CD14-positive monocyte (primary cell): Measurements from ENCODE around the gene MAL. TPM values are rescaled to one million over a fixed set of nuclear protein-coding genes. Genes with fewer than 3 reads are reported as not detected.

Experiments
- DNase-seq, 3 donors: peaks; one replicate each; pipeline ENCODE4 v3.0.0-alpha.2; 2011 to 2022
- H2AFZ ChIP-seq: 2 replicates; pipeline ENCODE4 v1.6.0; 2012; ENCODE audit warnings: mild to moderate bottlenecking, low read depth, low read length, inconsistent platforms; ENCODE audit not compliant: insufficient read depth, poor library complexity, severe bottlenecking
- H3K27ac ChIP-seq, 2 donors: 1 replicate in 1 of 2; 2 replicates in 1 of 2; pipeline ENCODE4 v1.5.1; 2012 to 2013; ENCODE audit warnings: low read length in 2 of 2, control low read depth in 1 of 2, inconsistent platforms in 1 of 2, low read depth in 1 of 2, mild to moderate bottlenecking in 1 of 2
- H3K27me3 ChIP-seq, 2 donors: one replicate each; pipeline versions ENCODE4 v1.6.0 to v1.6.1; 2011 to 2013; ENCODE audit warnings: low read length in 2 of 2; ENCODE audit not compliant: control insufficient read depth in 2 of 2, insufficient read depth in 2 of 2
- H3K36me3 ChIP-seq, 2 donors: replicated peaks in 1 of 2; 1 replicate in 1 of 2; 2 replicates in 1 of 2; pipeline versions ENCODE4 v1.5.1 to v1.6.1; 2012 to 2013; ENCODE audit warnings: low read length in 2 of 2, control low read depth in 1 of 2, inconsistent platforms in 1 of 2, mild to moderate bottlenecking in 1 of 2; ENCODE audit not compliant: insufficient read depth in 2 of 2, control insufficient read depth in 1 of 2
- H3K4me1 ChIP-seq, 2 donors: 1 replicate in 1 of 2; 2 replicates in 1 of 2; pipeline versions ENCODE4 v1.5.1 to v1.6.1; 2012 to 2013; ENCODE audit warnings: low read length in 2 of 2, control low read depth in 1 of 2, inconsistent platforms in 1 of 2, mild to moderate bottlenecking in 1 of 2, moderate library complexity in 1 of 2; ENCODE audit not compliant: insufficient read depth in 2 of 2, control insufficient read depth in 1 of 2
- H3K4me2 ChIP-seq: replicated peaks from 2 replicates; pipeline ENCODE3; 2012; ENCODE audit warnings: low read length, moderate library complexity, mild to moderate bottlenecking; ENCODE audit not compliant: poor library complexity, severe bottlenecking; ENCODE audit errors: extremely low read depth
- H3K4me3 ChIP-seq, 3 experiments: fragments of 200-600 bp in 1 of 3; sonication (generic) in 1 of 3; replicated peaks in 1 of 3; 1 replicate in 2 of 3; 2 replicates in 1 of 3; pipeline ENCODE4 v1.5.1; 2011 to 2013; ENCODE audit warnings: low read length in 3 of 3, mild to moderate bottlenecking in 3 of 3, control low read depth in 2 of 3, low read depth in 2 of 3, inconsistent platforms in 1 of 3, moderate library complexity in 1 of 3
- H3K79me2 ChIP-seq: 2 replicates; pipeline ENCODE4 v1.6.0; 2012; ENCODE audit warnings: mild to moderate bottlenecking, control low read depth, inconsistent platforms, low read length, moderate library complexity; ENCODE audit not compliant: insufficient read depth
- H3K9ac ChIP-seq: 2 replicates; pipeline ENCODE4 v1.6.0; 2017; ENCODE audit warnings: low read length, mild to moderate bottlenecking; ENCODE audit not compliant: insufficient read depth, poor library complexity, severe bottlenecking
- H3K9me3 ChIP-seq, 2 donors: replicated peaks in 1 of 2; 1 replicate in 1 of 2; 2 replicates in 1 of 2; pipeline versions ENCODE4 v1.5.1 to v1.6.1; 2012 to 2013; ENCODE audit warnings: low read length in 2 of 2, control low read depth in 1 of 2; ENCODE audit not compliant: control insufficient read depth in 1 of 2, insufficient read depth in 1 of 2
- H4K20me1 ChIP-seq: 2 replicates; pipeline ENCODE4 v1.6.0; 2012; ENCODE audit warnings: mild to moderate bottlenecking, low read length, control low read depth, moderate library complexity; ENCODE audit not compliant: insufficient read depth
- H3K27ac Mint-ChIP-seq, 7 donors: one replicate each; pipeline ENCODE4 v1.8.0; 2020; ENCODE audit warnings: mild to moderate bottlenecking in 7 of 7, mixed read lengths in 7 of 7, moderate library complexity in 6 of 7, inconsistent platforms in 2 of 7
- H3K27me3 Mint-ChIP-seq, 3 donors: one replicate each; pipeline ENCODE4 v1.8.0; 2021 to 2022; ENCODE audit warnings: low read depth in 3 of 3, mild to moderate bottlenecking in 3 of 3, mixed read lengths in 3 of 3, moderate library complexity in 3 of 3, inconsistent platforms in 1 of 3
- H3K36me3 Mint-ChIP-seq, 2 donors: one replicate each; pipeline ENCODE4 v1.8.0; 2020; ENCODE audit warnings: mixed read lengths in 2 of 2, inconsistent platforms in 1 of 2, mild to moderate bottlenecking in 1 of 2
- H3K4me1 Mint-ChIP-seq: one replicate; pipeline ENCODE4 v1.8.0; 2020; ENCODE audit warnings: mild to moderate bottlenecking, mixed read lengths
- H3K4me3 Mint-ChIP-seq, 2 donors: one replicate each; pipeline ENCODE4 v1.8.0; 2020; ENCODE audit warnings: mild to moderate bottlenecking in 2 of 2, mixed read lengths in 2 of 2, moderate library complexity in 1 of 2
- H3K9me3 Mint-ChIP-seq, 7 donors: one replicate each; pipeline ENCODE4 v1.8.0; 2020 to 2022; ENCODE audit warnings: mixed read lengths in 7 of 7, mild to moderate bottlenecking in 6 of 7, moderate library complexity in 6 of 7, inconsistent platforms in 2 of 7
- CTCF ChIP-seq: fragments of 200-600 bp; IDR thresholded peaks from one replicate; pipeline ENCODE4 v1.8.0; 2022; ENCODE audit warnings: antibody characterized with exemption, mild to moderate bottlenecking
- WGBS: methylation state at CpG from one replicate; pipeline ENCODE4 v1.1.5; 2013; ENCODE audit warnings: missing lambda C conversion rate; ENCODE audit not compliant: insufficient coverage; 5-methylcytosine and 5-hydroxymethylcytosine counted together
- intact Hi-C, 2 donors: fragments of 100-400 bp; cut with micrococcal nuclease; formaldehyde crosslinking; loops; one replicate each; pipeline versions ENCODE4 v1.15.0 to v1.15.1; 2023
- polyA plus RNA-seq, 3 donors: library from polyadenylated mRNA; depleted of rRNA in 1 of 3; unstranded in 2 of 3; stranded (reverse) in 1 of 3; fragments of 300-500 nt in 2 of 3; fragments of >200 nt in 1 of 3; fragmentation: Illumina TruSeq in 2 of 3; gene quantifications; 1 replicate in 2 of 3; 2 replicates in 1 of 3; pipeline ENCODE4 v1.2.3, GENCODE V29; 2012 to 2021

The MAL gene
- polyA plus RNA-seq, 3 donors: 0.39 to 0.48 TPM; not detected in 1

GRCh38 chr2:95017836-95018235, 7.7 kb upstream of the MAL start:
- Mint-ChIP-seq H3K27ac (no peak overlapping the region), H3K9me3 (no peaks in the 10 kb centered on the region), H3K27me3 (peaks cover 1 to 9% (median 8%) of the 10 kb centered on the region in 3 donors), H3K4me1 (peaks cover 2% of the 10 kb centered on the region), H3K36me3 (no peaks in the 10 kb centered on the region), H3K4me3 (no peak overlapping the region)
- Histone ChIP-seq H3K79me2 (no peaks in the 10 kb centered on the region), H3K9me3 (no peaks in the 10 kb centered on the region), H4K20me1 (no peaks in the 10 kb centered on the region), H3K27me3 (peaks cover 2 to 4% of the 10 kb centered on the region in 2 donors), H3K4me3 (no peak overlapping the region), H3K4me1 (no peaks in the 10 kb centered on the region), H2AFZ (no peak overlapping the region), H3K4me2 (no peak overlapping the region), H3K9ac (no peak overlapping the region), H3K27ac (no peak overlapping the region), H3K36me3 (no peaks in the 10 kb centered on the region)
- no peak for DNase-seq
- intact Hi-C loops: no loop called here
- WGBS: 94% methylated on average over 12 of the region's 12 CpGs
- TF ChIP-seq CTCF: no peak

GRCh38 chr2:95018301-95018700, 7.2 kb upstream of the MAL start:
- Mint-ChIP-seq H3K4me1 (no peaks in the 10 kb centered on the region), H3K4me3 (no peak overlapping the region), H3K27ac (no peak overlapping the region), H3K36me3 (no peaks in the 10 kb centered on the region), H3K9me3 (no peaks in the 10 kb centered on the region), H3K27me3 (peaks cover 6 to 12% (median 12%) of the 10 kb centered on the region in 3 donors)
- Histone ChIP-seq H3K9me3 (no peaks in the 10 kb centered on the region), H3K36me3 (no peaks in the 10 kb centered on the region), H3K4me3 (no peak overlapping the region), H3K4me1 (no peaks in the 10 kb centered on the region), H3K9ac (no peak overlapping the region), H4K20me1 (no peaks in the 10 kb centered on the region), H3K79me2 (no peaks in the 10 kb centered on the region), H3K4me2 (no peak overlapping the region), H2AFZ (no peak overlapping the region), H3K27me3 (peaks cover 3 to 9% of the 10 kb centered on the region in 2 donors), H3K27ac (no peak overlapping the region)
- no peak for DNase-seq
- intact Hi-C loops: no loop called here
- 77% methylated on average over 9 of the region's 10 CpGs for WGBS
- no peak for TF ChIP-seq CTCF
